Cortex of kidney (tissue), 1 donor: ENCODE data around the gene HOXB3.
"Not testable (repeated sequence)": the region's sequence is repeated elsewhere in the genome, so short reads cannot be mapped to it uniquely, and the experiment has no call there.

Source experiments
- DNase-seq: peaks from one replicate; lab custom pipeline; 2025; lab: John Stamatoyannopoulos, UW

Gene HOXB3

DNA sequence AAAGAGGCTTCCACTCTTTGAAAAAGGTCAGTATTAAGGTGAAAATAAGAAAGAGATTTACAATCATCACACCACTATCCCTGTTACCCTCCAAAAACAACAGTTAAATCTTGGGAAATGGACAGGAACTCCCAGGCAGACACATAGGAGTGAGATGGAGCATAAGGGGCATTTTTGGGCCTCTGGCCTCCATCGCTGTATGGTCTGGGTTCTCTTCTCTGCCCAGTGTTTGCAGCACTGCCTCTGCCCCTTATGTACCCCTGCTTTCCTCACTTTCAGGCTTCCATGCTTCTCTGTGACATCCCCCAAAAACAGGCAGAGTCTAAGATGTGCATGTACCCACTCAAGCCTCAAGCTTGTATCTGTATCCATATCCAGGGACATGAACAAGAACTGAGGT lies 44.5 kb downstream of the HOXB3 start:
- no peak for DNase-seq

DNA sequence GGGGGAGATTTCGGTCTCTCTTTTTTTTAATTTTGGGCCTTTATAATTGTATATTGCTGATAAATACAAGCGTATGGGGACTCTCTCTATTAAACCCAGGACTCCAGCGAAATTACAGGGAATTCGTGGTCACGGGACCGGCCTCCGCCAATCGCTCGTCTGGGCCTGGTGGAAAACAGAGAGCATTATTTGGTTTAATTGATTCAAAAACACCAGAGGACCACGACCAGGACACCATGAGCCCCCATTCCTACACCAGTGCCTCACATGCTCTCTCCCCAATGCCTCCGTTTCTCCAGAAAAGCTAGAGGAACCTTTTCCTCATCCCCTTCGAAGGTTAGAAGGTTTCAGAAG lies 45.0 kb downstream of the HOXB3 start, which contains the start of gene HOXB2:
HOXB2 (minus strand) TSS at position 88 of the 354 bp plus-strand sequence. CDS start 198 bp downstream, outside the sequence.
- no peak for DNase-seq

GRCh38 chr17:48544349-48545021 lies 45.6 kb downstream of the HOXB3 start:
- no peak for DNase-seq

DNA sequence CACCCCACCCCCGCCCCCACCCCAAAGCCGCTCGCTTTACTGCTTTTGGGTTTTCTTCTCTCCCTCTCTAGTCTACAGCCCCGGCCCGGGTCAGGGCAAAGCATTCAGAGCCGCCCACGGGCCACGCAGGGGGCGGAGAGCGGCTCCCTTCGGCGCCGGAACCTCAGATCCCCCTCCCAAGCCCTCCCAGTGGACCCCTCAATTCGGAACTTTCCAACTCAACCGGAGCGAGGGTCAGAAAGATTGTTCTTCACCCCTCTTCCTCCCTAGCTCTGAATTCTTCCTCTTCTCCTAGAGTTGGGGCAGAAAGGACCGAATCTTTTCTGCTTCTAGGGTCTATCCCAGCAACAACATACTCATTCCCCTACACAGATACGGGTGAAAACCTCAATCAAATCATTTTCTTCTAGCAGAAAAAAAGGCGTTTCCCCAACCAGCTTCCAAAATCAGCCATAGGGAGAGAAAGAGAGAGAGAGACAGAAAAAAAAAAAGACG lies 46.1 kb downstream of the HOXB3 start:
- no peak for DNase-seq

DNA sequence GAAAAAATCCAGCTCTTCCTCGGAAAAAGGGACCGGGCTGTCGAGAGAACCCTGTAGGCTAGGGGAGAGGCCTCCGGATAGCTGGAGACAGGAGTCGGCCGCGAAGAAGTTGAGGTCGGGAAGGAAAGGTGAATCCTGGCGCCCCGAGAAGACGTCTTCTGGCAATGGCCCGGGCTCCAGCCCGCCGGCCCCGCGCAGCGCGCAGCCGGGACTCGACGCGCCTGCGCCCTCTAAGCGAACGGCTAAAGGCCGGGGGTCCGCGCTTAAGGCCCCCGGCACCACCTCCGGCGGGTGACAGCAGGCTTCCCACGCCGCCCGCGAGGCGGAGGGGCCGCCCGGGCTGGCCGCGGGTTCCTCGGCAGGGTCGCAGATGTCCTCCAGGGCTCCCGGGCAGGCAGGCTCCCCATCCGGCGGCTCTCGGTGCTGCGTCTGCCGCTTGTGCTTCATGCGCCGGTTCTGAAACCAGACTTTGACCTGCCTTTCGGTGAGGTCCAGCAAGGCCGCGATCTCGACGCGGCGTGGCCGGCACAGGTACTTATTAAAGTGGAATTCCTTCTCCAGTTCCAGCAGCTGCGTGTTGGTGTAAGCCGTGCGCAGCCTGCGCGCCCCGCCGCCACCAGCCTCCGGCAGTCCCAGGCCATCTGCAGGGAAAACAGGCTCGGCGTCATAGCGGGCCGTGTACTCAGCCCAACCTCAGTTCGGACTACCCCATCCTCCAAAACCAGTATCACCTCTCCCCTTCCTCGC lies 46.8 kb downstream of the HOXB3 start:
- no peak for DNase-seq

- DNase-seq, result no peak
Observed at GRCh38 chr17:48542698-48543106, 47.3 kb downstream of the HOXB3 start.

DNA sequence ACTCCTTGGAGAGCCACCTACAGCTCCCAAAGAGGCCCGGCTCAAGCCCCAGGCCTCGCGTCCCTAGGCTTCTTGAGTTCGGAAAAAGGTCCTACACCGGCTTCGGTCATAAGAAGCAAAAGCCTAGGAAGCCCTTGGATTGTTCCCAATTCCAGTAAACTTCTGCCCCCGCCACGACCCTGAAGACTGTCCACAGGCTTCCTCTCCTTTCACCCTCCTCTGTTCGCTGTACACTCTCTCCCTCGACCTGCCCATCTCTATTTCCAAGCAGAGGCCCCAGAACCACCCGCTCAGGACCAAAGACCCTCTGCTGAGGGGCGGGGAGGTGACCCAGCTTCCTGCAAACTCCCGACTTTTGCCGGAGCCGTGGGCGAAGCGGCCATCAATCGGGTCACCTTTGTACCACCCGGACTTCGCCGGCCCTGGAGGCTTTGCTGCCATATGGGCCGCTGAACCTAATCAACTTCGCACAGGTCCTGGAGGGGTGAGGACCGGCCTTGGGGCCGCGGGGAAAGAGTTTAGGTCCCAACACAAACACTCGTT lies 47.9 kb downstream of the HOXB3 start:
- DNase-seq, result no peak

DNA sequence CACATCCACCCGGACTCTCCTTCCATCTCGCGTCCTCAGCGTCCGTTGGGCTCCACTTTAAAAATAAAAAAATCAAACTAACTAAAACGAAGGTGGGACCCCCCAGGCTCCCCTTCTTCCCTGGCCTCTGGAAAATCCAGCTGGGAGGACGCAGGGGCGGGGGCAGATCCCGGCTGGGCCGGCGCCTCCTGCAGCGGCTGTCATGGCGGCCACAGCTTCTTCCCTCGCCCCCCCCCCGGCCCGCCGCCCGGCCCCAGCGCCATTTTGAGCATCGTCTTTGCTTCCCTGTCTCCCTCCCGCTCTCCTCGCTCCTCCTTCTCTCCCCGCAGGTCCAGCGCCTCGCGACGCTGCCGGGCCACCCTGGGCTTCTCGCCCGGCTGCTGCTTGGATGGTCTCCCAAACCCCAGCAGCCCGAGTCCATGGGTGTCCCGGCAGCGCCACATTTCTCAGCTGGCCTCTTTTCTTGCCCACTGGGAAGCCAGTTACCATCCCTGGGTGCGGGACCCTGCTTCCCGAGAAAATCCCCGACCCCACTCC lies 48.4 kb downstream of the HOXB3 start:
- peak; percentile 28 for DNase-seq

- no peak for DNase-seq
Observed at GRCh38 chr17:48541036-48541576, 48.9 kb downstream of the HOXB3 start.

- DNase-seq, result no peak
Observed at GRCh38 chr17:48540213-48540612, 49.8 kb downstream of the HOXB3 start.

GRCh38 chr17:48539177-48539576 lies 50.9 kb downstream of the HOXB3 start:
- no peak for DNase-seq

DNA sequence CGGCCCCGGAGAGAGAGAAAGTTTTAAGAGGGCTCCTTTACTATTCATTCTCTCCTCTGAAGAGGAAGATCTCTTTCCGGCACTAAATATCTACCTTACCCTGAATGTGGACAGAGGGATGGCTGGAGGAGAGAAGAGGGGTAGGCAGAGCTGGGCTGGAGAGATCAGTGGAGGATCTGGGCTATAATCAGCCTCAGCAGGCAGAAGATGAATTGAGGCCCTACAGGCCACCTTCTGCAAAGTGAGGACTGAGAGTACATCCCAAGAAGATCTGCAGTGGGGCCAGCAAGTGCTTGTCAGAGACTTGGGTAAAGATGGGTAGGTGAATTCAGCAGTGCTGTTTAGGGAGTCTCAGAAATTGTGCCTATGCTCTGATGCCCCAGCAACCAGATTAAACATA lies 52.7 kb downstream of the HOXB3 start:
- no peak for DNase-seq

GRCh38 chr17:48535793-48536559 lies 54.1 kb downstream of the HOXB3 start:
- DNase-seq, result not testable (repeated sequence)

- DNase-seq, result no peak
Observed at GRCh38 chr17:48532261-48532660, 57.8 kb downstream of the HOXB3 start.

DNA sequence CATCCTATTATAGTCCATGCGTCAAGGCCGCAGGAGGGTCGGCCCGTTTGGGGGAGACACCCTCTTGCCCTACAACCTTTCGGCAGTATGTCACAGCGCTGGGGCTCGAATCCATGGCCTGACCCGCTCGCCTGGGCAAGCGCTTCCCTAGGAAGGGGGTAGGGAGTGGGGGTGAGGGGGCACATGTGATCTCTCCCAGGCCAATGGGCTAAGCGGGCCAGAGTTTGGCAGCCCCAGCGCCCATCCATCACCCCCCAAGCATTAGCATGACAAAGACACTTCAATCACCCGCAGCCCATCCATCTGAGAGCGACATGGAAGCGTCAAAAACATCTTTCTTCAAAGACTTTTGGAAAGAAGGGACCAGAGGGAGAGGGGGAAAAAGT lies 59.2 kb downstream of the HOXB3 start, which contains the start of gene HOXB1:
HOXB1 (minus strand) TSS at position 125 of the 386 bp plus-strand sequence; CDS start at position 18, 107 bp downstream.
- DNase-seq, result no peak

DNA sequence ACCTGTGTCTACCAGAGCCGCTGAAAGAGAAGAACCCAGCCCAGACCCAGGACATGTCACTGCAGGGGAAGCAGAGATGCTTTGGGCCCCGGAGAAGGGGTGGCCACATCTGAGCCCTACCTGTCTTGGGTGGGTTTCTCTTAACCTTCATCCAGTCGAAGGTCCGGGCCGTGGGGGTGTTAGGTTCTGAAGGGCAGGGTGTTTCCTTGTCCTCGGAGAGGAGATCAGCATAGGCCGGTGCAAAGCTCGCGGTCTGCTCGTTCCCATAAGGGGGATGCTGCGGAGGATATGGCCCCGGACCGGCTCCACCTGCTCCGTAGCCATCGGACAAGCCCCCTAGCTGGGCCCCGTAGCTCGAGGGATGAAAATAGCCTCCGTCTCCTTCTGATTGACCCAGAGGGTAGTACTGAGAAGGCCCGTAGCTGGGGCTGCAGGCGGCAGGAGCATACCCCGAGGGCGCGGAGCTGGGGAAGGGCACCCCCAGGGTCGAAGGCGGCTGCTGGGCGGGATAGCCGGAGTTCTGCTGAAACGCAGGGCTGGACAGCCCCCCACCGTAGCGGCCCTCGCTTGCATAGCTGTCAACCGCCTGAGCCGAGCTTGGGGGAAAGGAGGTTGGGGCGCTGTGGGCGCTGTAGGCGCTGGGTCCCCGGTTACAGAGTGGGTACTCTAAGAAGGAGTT lies 59.7 kb downstream of the HOXB3 start:
- no peak for DNase-seq

DNA sequence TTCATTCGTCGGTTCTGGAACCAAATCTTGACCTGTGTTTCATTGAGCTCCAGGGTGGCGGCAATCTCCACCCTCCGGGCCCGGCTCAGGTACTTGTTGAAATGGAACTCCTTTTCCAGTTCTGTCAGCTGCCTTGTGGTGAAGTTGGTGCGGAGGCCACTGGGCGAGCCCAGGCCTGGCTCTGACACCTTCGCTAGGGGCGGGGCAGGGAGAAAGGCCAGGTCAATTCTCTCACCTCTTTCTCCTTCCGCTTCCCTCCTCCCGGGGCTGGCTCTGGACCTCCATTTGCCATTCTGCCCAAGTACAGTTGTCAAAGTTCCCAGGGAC lies 60.4 kb downstream of the HOXB3 start:
- DNase-seq, result no peak

GRCh38 chr17:48528936-48529682 lies 60.9 kb downstream of the HOXB3 start:
- DNase-seq, result no peak

GRCh38 chr17:48528153-48528935 lies 61.7 kb downstream of the HOXB3 start:
- DNase-seq, result no peak

DNA sequence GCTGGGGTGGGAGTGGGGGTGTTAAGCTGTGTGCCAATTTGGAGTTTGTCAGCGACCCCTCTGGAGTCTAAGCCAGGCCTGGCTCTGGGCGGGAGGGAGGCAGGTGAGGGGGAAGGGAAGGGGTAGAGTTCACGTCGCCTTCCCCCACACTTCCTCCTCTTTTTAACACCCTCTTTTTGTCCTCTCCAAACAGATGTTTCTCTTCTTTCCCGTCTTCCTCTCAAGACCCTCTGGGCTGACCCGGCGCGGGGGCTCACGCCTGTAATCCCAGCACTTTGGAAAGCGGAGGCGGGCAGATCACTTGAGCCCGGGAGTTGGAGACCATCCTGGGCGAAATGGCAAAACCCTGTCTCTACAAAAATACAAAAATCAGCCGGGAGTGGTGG lies 62.5 kb downstream of the HOXB3 start:
- no peak for DNase-seq
